ENCODE results near the gene TIMP2.

DNA sequence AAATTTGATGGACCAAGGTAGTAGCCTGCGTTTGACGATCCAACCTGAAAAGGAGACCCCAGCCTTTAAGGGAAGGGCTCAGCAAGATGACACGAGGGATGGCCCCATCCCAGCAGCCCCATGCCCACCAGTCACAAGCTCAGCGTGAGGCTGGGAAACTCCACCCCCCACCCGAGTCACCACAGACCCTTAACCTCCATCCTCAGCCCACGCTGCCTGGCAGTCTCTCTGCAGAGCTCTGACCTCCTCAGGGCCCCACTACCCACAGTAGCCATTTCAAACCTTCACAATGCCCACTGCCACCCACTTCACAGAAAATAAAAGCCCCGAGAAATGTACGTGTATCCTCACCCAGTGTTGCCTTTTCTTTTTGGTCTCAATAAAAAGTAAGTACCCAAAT is 103.2 kb downstream of the TIMP2 start:
- TF ChIP-seq, protein P1, sequence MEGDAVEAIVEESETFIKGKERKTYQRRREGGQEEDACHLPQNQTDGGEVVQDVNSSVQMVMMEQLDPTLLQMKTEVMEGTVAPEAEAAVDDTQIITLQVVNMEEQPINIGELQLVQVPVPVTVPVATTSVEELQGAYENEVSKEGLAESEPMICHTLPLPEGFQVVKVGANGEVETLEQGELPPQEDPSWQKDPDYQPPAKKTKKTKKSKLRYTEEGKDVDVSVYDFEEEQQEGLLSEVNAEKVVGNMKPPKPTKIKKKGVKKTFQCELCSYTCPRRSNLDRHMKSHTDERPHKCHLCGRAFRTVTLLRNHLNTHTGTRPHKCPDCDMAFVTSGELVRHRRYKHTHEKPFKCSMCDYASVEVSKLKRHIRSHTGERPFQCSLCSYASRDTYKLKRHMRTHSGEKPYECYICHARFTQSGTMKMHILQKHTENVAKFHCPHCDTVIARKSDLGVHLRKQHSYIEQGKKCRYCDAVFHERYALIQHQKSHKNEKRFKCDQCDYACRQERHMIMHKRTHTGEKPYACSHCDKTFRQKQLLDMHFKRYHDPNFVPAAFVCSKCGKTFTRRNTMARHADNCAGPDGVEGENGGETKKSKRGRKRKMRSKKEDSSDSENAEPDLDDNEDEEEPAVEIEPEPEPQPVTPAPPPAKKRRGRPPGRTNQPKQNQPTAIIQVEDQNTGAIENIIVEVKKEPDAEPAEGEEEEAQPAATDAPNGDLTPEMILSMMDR (conservative IDR thresholded peaks at IDR 0.05; ENCODE audit: low read depth, low read length) = no peak
- TF ChIP-seq POLR2A (IDR thresholded peaks at IDR 0.05; ENCODE audit: low read depth, low read length) (no peak), CHD1 (IDR thresholded peaks at IDR 0.05; ENCODE audit: low read depth, low read length) (no peak), BHLHE40 (IDR thresholded peaks at IDR 0.05; ENCODE audit: low read depth, low read length) (no peak), RAD21 (IDR thresholded peaks at IDR 0.05; ENCODE audit: low read length) (no peak), RCOR1 (IDR thresholded peaks at IDR 0.05; ENCODE audit: insufficient replicate concordance, low read length) (no peak), MAFK (IDR thresholded peaks at IDR 0.05; ENCODE audit: low read depth, low read length) (no peak), NFE2L2 (IDR thresholded peaks at IDR 0.05; ENCODE audit: low read depth, low read length) (no peak), RFX5 (IDR thresholded peaks at IDR 0.05; ENCODE audit: low read depth, low read length) (no peak), SMC3 (IDR thresholded peaks at IDR 0.05; ENCODE audit: low read depth, low read length) (no peak), FOS (IDR thresholded peaks at IDR 0.05; ENCODE audit: low read depth, low read length) (no peak), MXI1 (IDR thresholded peaks at IDR 0.05; ENCODE audit: borderline replicate concordance, low read depth, low read length) (no peak)
- TF ChIP-seq, protein P2, sequence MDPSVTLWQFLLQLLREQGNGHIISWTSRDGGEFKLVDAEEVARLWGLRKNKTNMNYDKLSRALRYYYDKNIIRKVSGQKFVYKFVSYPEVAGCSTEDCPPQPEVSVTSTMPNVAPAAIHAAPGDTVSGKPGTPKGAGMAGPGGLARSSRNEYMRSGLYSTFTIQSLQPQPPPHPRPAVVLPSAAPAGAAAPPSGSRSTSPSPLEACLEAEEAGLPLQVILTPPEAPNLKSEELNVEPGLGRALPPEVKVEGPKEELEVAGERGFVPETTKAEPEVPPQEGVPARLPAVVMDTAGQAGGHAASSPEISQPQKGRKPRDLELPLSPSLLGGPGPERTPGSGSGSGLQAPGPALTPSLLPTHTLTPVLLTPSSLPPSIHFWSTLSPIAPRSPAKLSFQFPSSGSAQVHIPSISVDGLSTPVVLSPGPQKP (IDR thresholded peaks at IDR 0.05; ENCODE audit: borderline replicate concordance, low read depth, low read length) = no peak
- TF ChIP-seq, protein P3, sequence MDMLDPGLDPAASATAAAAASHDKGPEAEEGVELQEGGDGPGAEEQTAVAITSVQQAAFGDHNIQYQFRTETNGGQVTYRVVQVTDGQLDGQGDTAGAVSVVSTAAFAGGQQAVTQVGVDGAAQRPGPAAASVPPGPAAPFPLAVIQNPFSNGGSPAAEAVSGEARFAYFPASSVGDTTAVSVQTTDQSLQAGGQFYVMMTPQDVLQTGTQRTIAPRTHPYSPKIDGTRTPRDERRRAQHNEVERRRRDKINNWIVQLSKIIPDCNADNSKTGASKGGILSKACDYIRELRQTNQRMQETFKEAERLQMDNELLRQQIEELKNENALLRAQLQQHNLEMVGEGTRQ (IDR thresholded peaks at IDR 0.05; ENCODE audit: low read depth, low read length) = no peak
